HG03108 (cell line): ENCODE measurements around the gene GJE1.

ENCODE experiments used
- ATAC-seq: cut with Tn5 transposase; IDR thresholded peaks from one replicate; pipeline ENCODE4 v1.9.1; 2021; ENCODE audit warnings: moderate library complexity; ENCODE audit not compliant: unreplicated experiment

The GJE1 gene

GRCh38 chr6:142162780-142163179 lies 30.1 kb downstream of the GJE1 start:
- no peak for ATAC-seq

- ATAC-seq = no peak
Observed at GRCh38 chr6:142165227-142165626, 32.5 kb downstream of the GJE1 start.

GRCh38 chr6:142167071-142167470 lies 34.3 kb downstream of the GJE1 start:
- ATAC-seq = no peak

- no peak for ATAC-seq
Observed at GRCh38 chr6:142167486-142167885, 34.8 kb downstream of the GJE1 start.

GRCh38 chr6:142171351-142171750 lies 38.6 kb downstream of the GJE1 start:
- no peak for ATAC-seq

- no peak for ATAC-seq
Observed at GRCh38 chr6:142172758-142173157, 40.0 kb downstream of the GJE1 start.

- no peak for ATAC-seq
Observed at GRCh38 chr6:142173980-142174379, 41.3 kb downstream of the GJE1 start.

- ATAC-seq = no peak
Observed at GRCh38 chr6:142174703-142175102, 42.0 kb downstream of the GJE1 start.

- ATAC-seq = no peak
Observed at GRCh38 chr6:142178129-142178528, 45.4 kb downstream of the GJE1 start.

GRCh38 chr6:142182004-142182403 lies 49.3 kb downstream of the GJE1 start:
- ATAC-seq = no peak

GRCh38 chr6:142183351-142183750 lies 50.6 kb downstream of the GJE1 start:
- no peak for ATAC-seq

GRCh38 chr6:142184307-142184706 lies 51.6 kb downstream of the GJE1 start:
- no peak for ATAC-seq
